ENCODE data around the gene LRRC75B.
"Not testable (repeated sequence)": the region's sequence is repeated elsewhere in the genome, so short reads cannot be mapped to it uniquely, and the experiment has no call there.

GRCh38 chr22:24622596-24622995 lies 29.7 kb upstream of the LRRC75B start:
- not testable (repeated sequence) for TF ChIP-seq CTCF (IDR thresholded peaks at IDR 0.05; ENCODE audit: poor library complexity, severe bottlenecking); POLR2AphosphoS5 (IDR thresholded peaks at IDR 0.05); REST (IDR thresholded peaks at IDR 0.05; ENCODE audit: borderline replicate concordance); EZH2 (IDR thresholded peaks at IDR 0.05; ENCODE audit: borderline replicate concordance, insufficient read depth, low read length, poor library complexity, severe bottlenecking); TAF1 (IDR thresholded peaks at IDR 0.05; ENCODE audit: low read depth); EP300 (conservative IDR thresholded peaks at IDR 0.05; ENCODE audit: poor library complexity, severe bottlenecking); RAD21 (conservative IDR thresholded peaks at IDR 0.05); MXI1 (conservative IDR thresholded peaks at IDR 0.05; ENCODE audit: poor library complexity, severe bottlenecking)

Data from neural cell (in vitro differentiated cells).